H1 (cell line): Measurements from ENCODE around the gene AGPAT2. TPM values are rescaled to one million over a fixed set of nuclear protein-coding genes. Genes with fewer than 3 reads are reported as not detected.

Source experiments
- CTBP2 ChIP-seq: IDR thresholded peaks from 2 replicates; pipeline ENCODE4 v1.7.0; 2011; ENCODE audit warnings: borderline replicate concordance, mild to moderate bottlenecking, moderate library complexity, mixed read lengths, low read length; ENCODE audit not compliant: insufficient read depth, insufficient read length
- HDAC2 ChIP-seq, 2 experiments: fragments of 300-600 bp in 1 of 2; sonication (generic) in 1 of 2; IDR thresholded peaks; 2 replicates each; pipeline ENCODE4 v1.6.1; 2011 to 2012; ENCODE audit warnings: low read depth in 2 of 2, low read length in 2 of 2, mild to moderate bottlenecking in 2 of 2, moderate library complexity in 2 of 2, borderline replicate concordance in 1 of 2, inconsistent platforms in 1 of 2
- KDM1A ChIP-seq: fragments of 200-600, 300-600 bp; sonication (generic); IDR thresholded peaks from 2 replicates; pipeline ENCODE4 v1.7.1; 2016; ENCODE audit warnings: mild to moderate bottlenecking, low read length, borderline replicate concordance
- KDM4A ChIP-seq: IDR thresholded peaks from one replicate; pipeline ENCODE4 v1.7.1; 2012; ENCODE audit warnings: low read depth, mild to moderate bottlenecking, moderate library complexity, low read length, inconsistent platforms; ENCODE audit not compliant: severe bottlenecking
- RBBP5 ChIP-seq: IDR thresholded peaks from 2 replicates; pipeline ENCODE4 v1.7.1; 2012; ENCODE audit warnings: low read depth, mild to moderate bottlenecking, inconsistent platforms, low read length, moderate library complexity, borderline replicate concordance
- RFX5 ChIP-seq: IDR thresholded peaks from 2 replicates; pipeline ENCODE4 v1.6.1; 2011; ENCODE audit warnings: low read depth, low read length, improper control_type of control experiment, borderline replicate concordance
- RNF2 ChIP-seq: fragments of 200-900, 300-1000 bp; sonication (generic); IDR thresholded peaks from 2 replicates; pipeline ENCODE4 v1.7.1; 2016; ENCODE audit warnings: borderline replicate concordance, low read depth, mild to moderate bottlenecking, antibody characterized with exemption, low read length; ENCODE audit not compliant: poor library complexity, severe bottlenecking; ENCODE audit errors: missing control alignments
- SIN3A ChIP-seq, 2 experiments: IDR thresholded peaks in 1 of 2; conservative IDR thresholded peaks in 1 of 2; 2 replicates each; pipeline ENCODE4 v1.6.1; 2011 to 2012; ENCODE audit warnings: low read length in 2 of 2, improper control_type of control experiment in 1 of 2, low read depth in 1 of 2, mild to moderate bottlenecking in 1 of 2
- SIRT6 ChIP-seq: IDR thresholded peaks from one replicate; pipeline ENCODE4 v1.7.1; 2012; ENCODE audit warnings: low read length, inconsistent platforms
- SP2 ChIP-seq: IDR thresholded peaks from 2 replicates; pipeline ENCODE4 v1.6.1; 2012; ENCODE audit warnings: mild to moderate bottlenecking, low read length, inconsistent platforms
- SRF ChIP-seq: IDR thresholded peaks from 2 replicates; pipeline ENCODE4 v1.6.1; 2011; ENCODE audit warnings: mild to moderate bottlenecking, low read depth, low read length, moderate library complexity
- TEAD4 ChIP-seq: IDR thresholded peaks from 2 replicates; pipeline ENCODE4 v1.6.1; 2012; ENCODE audit warnings: low read depth, low read length, inconsistent platforms, mixed read lengths
- polyA plus RNA-seq, 7 experiments: library from polyadenylated mRNA; depleted of rRNA in 3 of 7; stranded (reverse) in 5 of 7; unstranded in 2 of 7; fragments of >200 nt in 5 of 7; fragments of 200-250 nt in 2 of 7; gene quantifications; 1 replicate in 5 of 7; 2 replicates in 1 of 7; 4 replicates in 1 of 7; pipeline versions ENCODE4 v1.2.1 to v1.2.3, GENCODE V29; 2011 to 2013; ENCODE audit warnings: missing spikeins in 2 of 7, mixed read lengths in 2 of 7
- total RNA-seq: library from RNA; stranded (reverse); fragmentation: NEBNext Ultra II Directional; extraction: Animal tissue kit (Norgen Biotek cat#: 25700); gene quantifications from 2 replicates; pipeline ENCODE4 v1.2.1, GENCODE V29; 2021
- TF ChIP-seq, protein P1 (sequence below): IDR thresholded peaks from 2 replicates; pipeline ENCODE4 v1.6.1; 2012; ENCODE audit warnings: low read length, inconsistent platforms

Gene AGPAT2
- total and polyA plus RNA-seq, 2 of the 8 experiments (the other 6 are each of a cell fraction or from before 2014, with no cell fraction given): 31.6 to 37.6 TPM

DNA sequence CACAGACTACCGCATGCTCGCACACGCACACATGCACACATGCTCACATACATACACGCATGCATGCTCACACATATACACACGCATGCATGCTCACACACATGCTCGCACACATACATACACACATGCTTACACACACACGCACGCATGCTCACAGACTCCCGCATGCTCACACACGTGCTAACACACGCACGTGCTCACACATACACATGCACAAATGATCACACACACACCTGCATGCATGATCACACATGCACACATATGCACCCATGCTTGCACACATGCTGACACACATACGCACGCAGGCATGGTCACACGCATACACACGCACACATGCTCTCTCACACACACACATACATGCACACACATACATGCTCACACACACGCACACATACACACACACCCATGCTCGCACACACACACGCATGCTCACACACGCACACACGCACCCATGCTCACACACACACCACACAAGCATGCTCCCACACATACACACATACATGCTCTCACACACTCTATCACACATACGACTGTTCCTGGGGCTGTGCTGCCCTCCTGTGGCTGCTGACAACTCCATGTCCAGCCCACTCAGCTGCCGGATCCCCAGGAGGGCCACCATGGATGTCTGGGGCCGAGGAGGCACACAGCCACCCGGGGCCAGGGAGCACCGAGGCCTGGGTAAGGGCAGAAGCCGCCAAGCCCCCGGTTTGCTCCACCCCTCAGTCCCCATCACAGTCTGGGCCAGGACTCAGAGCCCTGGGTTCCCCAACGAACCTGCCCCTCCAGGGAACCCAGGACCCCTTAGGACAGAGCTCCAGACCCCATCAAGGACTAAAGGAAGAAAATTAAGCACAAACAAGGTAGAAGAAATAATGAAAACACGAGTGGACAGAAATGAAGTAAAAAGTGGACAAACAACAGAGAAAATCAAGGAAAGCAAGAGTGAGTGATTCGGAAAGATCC lies 55.9 kb downstream of the AGPAT2 start (continued):
- no peak for TF ChIP-seq KDM1A
- no peak for TF ChIP-seq CTBP2
- TF ChIP-seq RBBP5: peak; percentile 5; the same call in 1 of the 2 replicates
- TF ChIP-seq TEAD4: 0 out of 2 replicates have a peak, but pooled peaks have one; percentile 2
- no peak for TF ChIP-seq SP2
- TF ChIP-seq HDAC2 (IDR thresholded peaks at IDR 0.05; ENCODE audit: borderline replicate concordance in 1 of 2, low read depth in 2 of 2, low read length in 2 of 2): no peak
- TF ChIP-seq, protein P1, sequence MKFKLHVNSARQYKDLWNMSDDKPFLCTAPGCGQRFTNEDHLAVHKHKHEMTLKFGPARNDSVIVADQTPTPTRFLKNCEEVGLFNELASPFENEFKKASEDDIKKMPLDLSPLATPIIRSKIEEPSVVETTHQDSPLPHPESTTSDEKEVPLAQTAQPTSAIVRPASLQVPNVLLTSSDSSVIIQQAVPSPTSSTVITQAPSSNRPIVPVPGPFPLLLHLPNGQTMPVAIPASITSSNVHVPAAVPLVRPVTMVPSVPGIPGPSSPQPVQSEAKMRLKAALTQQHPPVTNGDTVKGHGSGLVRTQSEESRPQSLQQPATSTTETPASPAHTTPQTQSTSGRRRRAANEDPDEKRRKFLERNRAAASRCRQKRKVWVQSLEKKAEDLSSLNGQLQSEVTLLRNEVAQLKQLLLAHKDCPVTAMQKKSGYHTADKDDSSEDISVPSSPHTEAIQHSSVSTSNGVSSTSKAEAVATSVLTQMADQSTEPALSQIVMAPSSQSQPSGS: no peak
- no peak for TF ChIP-seq SIRT6
- TF ChIP-seq KDM4A: no peak
- TF ChIP-seq SIN3A (conservative IDR thresholded peaks at IDR 0.05 in 1 of 2, IDR thresholded peaks at IDR 0.05 in 1 of 2; ENCODE audit: low read depth in 1 of 2, low read length in 2 of 2): no peak
- TF ChIP-seq SRF: no peak
- TF ChIP-seq RFX5: no peak
- no peak for TF ChIP-seq RNF2
- TF ChIP-seq, all 59 proteins: peak for 6
